ENCODE results near the gene USP4. TPM values are rescaled to one million over a fixed set of nuclear protein-coding genes. Genes with fewer than 3 reads are reported as not detected.

The USP4 gene
- total and polyA plus RNA-seq, 2 donors (not counting 1 experiment from before 2014, with no cell fraction given), result 60.3 to 116 TPM

- ChIA-PET POLR2A (no interaction called here), CTCF (no interaction called here)
These were observed 63.1 kb downstream of the USP4 start, which contains the start of gene C3orf62 for GRCh38 chr3:49276475-49277382. Gene C3orf62, minus strand, starts transcription at chr3:49277232. Its CDS starts 360 bp downstream, at chr3:49276872.

More at GRCh38 chr3:49276475-49277382, 63.1 kb downstream of the USP4 start, which contains the start of gene C3orf62:
- peak; percentile 67 for DNase-seq
- H3K27ac ChIP-seq (ENCODE audit: low read length in 2 of 2), result peak within 1 kb of the TSS; percentile 80 to 89
- peak within 1 kb of the TSS; percentile 24 to 63 (median 58) for H3K4me3 ChIP-seq (ENCODE audit: control extremely low read depth in 1 of 5, extremely low read depth in 1 of 5, insufficient read depth in 1 of 5, low read depth in 2 of 5, low read length in 4 of 5)
- peak within 1 kb of the TSS; percentile 76 for H2AFZ ChIP-seq (ENCODE audit: insufficient read depth, low read depth, low read length, poor library complexity, severe bottlenecking)
- Mint-ChIP-seq H3K27ac (peak within 1 kb of the TSS; percentile 95), H3K9me3 (ENCODE audit: insufficient read depth) (no peaks in the 10 kb centered on the region), H3K4me3 (peak within 1 kb of the TSS; percentile 92), H3K4me1 (peaks cover 21% of the 10 kb centered on the region), H3K27me3 (no peaks in the 10 kb centered on the region)
- no peaks in the 10 kb centered on the region for H3K9me3 ChIP-seq (ENCODE audit: control extremely low read depth in 1 of 3, control insufficient read depth in 2 of 3, insufficient read depth in 1 of 3, low read length in 2 of 3)
- peaks cover 10 to 15% of the 10 kb centered on the region in 2 donors for H3K4me1 ChIP-seq (ENCODE audit: control insufficient read depth in 2 of 2, insufficient read depth in 2 of 2, low read length in 2 of 2)
- H3K79me2 ChIP-seq (ENCODE audit: control insufficient read depth, insufficient read depth, low read length), result no peaks in the 10 kb centered on the region
- peak; percentile 94 for ATAC-seq (ENCODE audit: low read depth)
- peak within 1 kb of the TSS; percentile 85 for H3K4me2 ChIP-seq (replicated peaks; ENCODE audit: low read depth, low read length, poor library complexity, severe bottlenecking)
- TF ChIP-seq CTCF (IDR thresholded peaks at IDR 0.05) (no peak), EZH2 (IDR thresholded peaks at IDR 0.05; ENCODE audit: borderline replicate concordance, insufficient read depth, low read depth, low read length, poor library complexity, severe bottlenecking) (no peak)
- 7% methylated on average over 43 of the region's 51 CpGs for WGBS (ENCODE audit: insufficient coverage)
- intact Hi-C loops (cut with micrococcal nuclease), result loop anchor here (5.0 kb wide), 1 partner anchor 99 kb away; no protein-coding TSS in a partner anchor
- no peaks in the 10 kb centered on the region for H4K20me1 ChIP-seq (ENCODE audit: control insufficient read depth, insufficient read depth, low read length, poor library complexity, severe bottlenecking)
- peaks cover 8 to 16% of the 10 kb centered on the region in 2 experiments for H3K36me3 ChIP-seq (replicated peaks in 1 of 2; ENCODE audit: control extremely low read depth in 1 of 2, control insufficient read depth in 1 of 2, extremely low read depth in 1 of 2, insufficient read depth in 2 of 2, low read length in 1 of 2)
- H3K27me3 ChIP-seq (replicated peaks in 1 of 4; ENCODE audit: control extremely low read depth in 1 of 4, control insufficient read depth in 3 of 4, insufficient read depth in 4 of 4, low read length in 3 of 4), result no peaks in the 10 kb centered on the region
- peak within 1 kb of the TSS; percentile 66 for H3K9ac ChIP-seq (ENCODE audit: low read length)
